ENCODE data around the gene OR6C76. TPM values are rescaled to one million over a fixed set of nuclear protein-coding genes. Genes with fewer than 3 reads are reported as not detected.

Gene OR6C76
- total and polyA plus RNA-seq, 2 of the 4 experiments (the other 2 are of a cell fraction): not detected

GRCh38 chr12:55400229-55400628 lies 25.8 kb upstream of the OR6C76 start, which contains the start of gene OR6C65:
OR6C65 (plus strand) TSS chr12:55400529; CDS start chr12:55400529, 0 bp downstream.
- H3K18ac ChIP-seq (ENCODE audit: low read depth, low read length): no peak within 1 kb of the TSS
- TF ChIP-seq CTCF (conservative IDR thresholded peaks at IDR 0.05; ENCODE audit: low read depth, low read length) (no peak), CHD1 (IDR thresholded peaks at IDR 0.05; ENCODE audit: low read depth, low read length) (no peak), RAD21 (IDR thresholded peaks at IDR 0.05; ENCODE audit: low read length) (no peak), NFE2L2 (IDR thresholded peaks at IDR 0.05; ENCODE audit: low read depth, low read length) (no peak), POLR2A (IDR thresholded peaks at IDR 0.05; ENCODE audit: low read depth, low read length) (no peak), ELK1 (IDR thresholded peaks at IDR 0.05; ENCODE audit: borderline replicate concordance, low read depth, low read length) (no peak), RCOR1 (IDR thresholded peaks at IDR 0.05; ENCODE audit: insufficient replicate concordance, low read length) (no peak), MXI1 (IDR thresholded peaks at IDR 0.05; ENCODE audit: borderline replicate concordance, low read depth, low read length) (no peak), MAZ (IDR thresholded peaks at IDR 0.05; ENCODE audit: borderline replicate concordance, low read depth, low read length) (no peak), BHLHE40 (IDR thresholded peaks at IDR 0.05; ENCODE audit: low read depth, low read length) (no peak)
- in situ Hi-C loops (cut with MboI; ENCODE audit: low sequenced_read_pairs): no loop called here
- no TSS peak for BruUV-seq (replicated peaks)
- no peak within 1 kb of the TSS for H2BK5ac ChIP-seq (ENCODE audit: low read depth, low read length, poor library complexity, severe bottlenecking)
- H2AK5ac ChIP-seq (ENCODE audit: low read depth, low read length): no peak within 1 kb of the TSS
- ChIA-PET POLR2A (ENCODE audit: unreplicated experiment) (no interaction called here), CTCF (no interaction called here)
- no peak within 1 kb of the TSS for H4K8ac ChIP-seq (ENCODE audit: low read depth in 2 of 2, low read length in 2 of 2)
- no peaks in the 10 kb centered on the region for H3K9me1 ChIP-seq (ENCODE audit: insufficient read depth, low read length)
- H2AK9ac ChIP-seq (replicated peaks; ENCODE audit: low read depth, low read length, poor library complexity): no peak within 1 kb of the TSS
- H4K20me1 ChIP-seq (ENCODE audit: insufficient read depth, low read length): no peaks in the 10 kb centered on the region
- H3K27me3 ChIP-seq (ENCODE audit: control insufficient read depth, insufficient read depth, low read length): no peaks in the 10 kb centered on the region
- no peak within 1 kb of the TSS for H2BK120ac ChIP-seq (ENCODE audit: low read depth, low read length)
- no peaks in the 10 kb centered on the region for H3K9me3 ChIP-seq (ENCODE audit: control insufficient read depth, insufficient read depth, low read length)
- DNase-seq (no peak), ATAC-seq (ENCODE audit: low read depth) (no peak)
- no peak within 1 kb of the TSS for H3K14ac ChIP-seq (replicated peaks; ENCODE audit: low read depth, low read length)
- H3K9ac ChIP-seq (ENCODE audit: low read depth, low read length): no peak within 1 kb of the TSS
- H3K23ac ChIP-seq (ENCODE audit: low read depth, low read length): no peak within 1 kb of the TSS
- H4K5ac ChIP-seq (ENCODE audit: low read depth, low read length): no peak within 1 kb of the TSS
- no peak within 1 kb of the TSS for H4K91ac ChIP-seq (ENCODE audit: insufficient read depth, low read depth, low read length)
- no peak within 1 kb of the TSS for H3K27ac ChIP-seq (ENCODE audit: insufficient read depth, low read length)
- no CpG with 5 or more reads among the region's 1 CpG for WGBS, 2 experiments (ENCODE audit: extremely low coverage in 2 of 2, insufficient read length in 1 of 2)
- no peak within 1 kb of the TSS for H2BK15ac ChIP-seq (ENCODE audit: low read depth, low read length)
- H3K36me3 ChIP-seq (ENCODE audit: control insufficient read depth, insufficient read depth, low read length): no peaks in the 10 kb centered on the region
- no peak within 1 kb of the TSS for H2AFZ ChIP-seq (replicated peaks; ENCODE audit: low read length, poor library complexity)
- no peak within 1 kb of the TSS for H3K4me3 ChIP-seq (ENCODE audit: insufficient read depth, low read depth, low read length)
- H3K56ac ChIP-seq (ENCODE audit: extremely low read depth, insufficient read depth, low read length): no peak within 1 kb of the TSS
- no peak within 1 kb of the TSS for H3K4me2 ChIP-seq (ENCODE audit: low read depth, low read length)
- H3K4me1 ChIP-seq (ENCODE audit: control insufficient read depth, insufficient read depth, low read length): no peaks in the 10 kb centered on the region
- dilution Hi-C loops (cut with HindIII; ENCODE audit: low sequenced_read_pairs, unreplicated experiment): no loop called here
- H3K79me1 ChIP-seq (ENCODE audit: low read depth in 1 of 2, low read length in 2 of 2): no peaks in the 10 kb centered on the region
- no peak within 1 kb of the TSS for H2BK20ac ChIP-seq (ENCODE audit: low read depth, low read length)
- intact Hi-C loops (cut with micrococcal nuclease): no loop called here
- no peak within 1 kb of the TSS for H3K4ac ChIP-seq (ENCODE audit: low read depth, low read length)
